H1 (cell line): ENCODE measurements around the gene ACVR1. TPM values are rescaled to one million over a fixed set of nuclear protein-coding genes. Genes with fewer than 3 reads are reported as not detected.

Source experiments
- BACH1 ChIP-seq: IDR thresholded peaks from 2 replicates; pipeline ENCODE4 v1.6.1; 2012; ENCODE audit warnings: low read length, improper control_type of control experiment
- BCL11A ChIP-seq, 2 experiments: IDR thresholded peaks; one replicate each; pipeline ENCODE4 v1.6.1; 2011; ENCODE audit warnings: low read depth in 2 of 2, low read length in 2 of 2, mild to moderate bottlenecking in 2 of 2
- EGR1 ChIP-seq: IDR thresholded peaks from 2 replicates; pipeline ENCODE4 v1.6.1; 2011; ENCODE audit warnings: low read depth, low read length, borderline replicate concordance
- EP300 ChIP-seq, 2 experiments: IDR thresholded peaks; 1 replicate in 1 of 2; 2 replicates in 1 of 2; pipeline ENCODE4 v1.6.1; 2011 to 2012; ENCODE audit warnings: low read depth in 2 of 2, low read length in 2 of 2, mild to moderate bottlenecking in 2 of 2, borderline replicate concordance in 1 of 2, inconsistent platforms in 1 of 2, moderate library complexity in 1 of 2
- POLR2A ChIP-seq, 2 experiments: IDR thresholded peaks; 1 replicate in 1 of 2; 2 replicates in 1 of 2; pipeline ENCODE4 v1.6.1; 2011; ENCODE audit warnings: low read depth in 2 of 2, low read length in 2 of 2, mild to moderate bottlenecking in 2 of 2; ENCODE audit errors: control extremely low read depth in 1 of 2
- TCF12 ChIP-seq: IDR thresholded peaks from 2 replicates; pipeline ENCODE4 v1.6.1; 2011; ENCODE audit warnings: low read depth, mild to moderate bottlenecking, low read length
- polyA plus RNA-seq, 7 experiments: library from polyadenylated mRNA; depleted of rRNA in 3 of 7; stranded (reverse) in 5 of 7; unstranded in 2 of 7; fragments of >200 nt in 5 of 7; fragments of 200-250 nt in 2 of 7; gene quantifications; 1 replicate in 5 of 7; 2 replicates in 1 of 7; 4 replicates in 1 of 7; pipeline versions ENCODE4 v1.2.1 to v1.2.3, GENCODE V29; 2011 to 2013; ENCODE audit warnings: missing spikeins in 2 of 7, mixed read lengths in 2 of 7
- total RNA-seq: library from RNA; stranded (reverse); fragmentation: NEBNext Ultra II Directional; extraction: Animal tissue kit (Norgen Biotek cat#: 25700); gene quantifications from 2 replicates; pipeline ENCODE4 v1.2.1, GENCODE V29; 2021
- TF ChIP-seq, protein P1 (sequence below): fragments of 300-600 bp; sonication (generic); IDR thresholded peaks from 2 replicates; pipeline ENCODE4 v1.7.1; 2012; ENCODE audit warnings: low read length, moderate library complexity, mild to moderate bottlenecking, inconsistent platforms; ENCODE audit not compliant: insufficient replicate concordance
- TF ChIP-seq, protein P2 (sequence below), 3 experiments: IDR thresholded peaks; 1 replicate in 2 of 3; 2 replicates in 1 of 3; pipeline versions ENCODE4 v1.5.1 to v1.6.1; 2011; ENCODE audit warnings: low read length in 3 of 3, mild to moderate bottlenecking in 3 of 3, inconsistent platforms in 2 of 3, low read depth in 1 of 3, moderate library complexity in 1 of 3; ENCODE audit not compliant: insufficient read depth in 1 of 3; ENCODE audit errors: control extremely low read depth in 1 of 3

ACVR1 gene
- total and polyA plus RNA-seq, 2 of the 8 experiments (the other 6 are each of a cell fraction or from before 2014, with no cell fraction given), result 8.5 to 17.7 TPM

DNA sequence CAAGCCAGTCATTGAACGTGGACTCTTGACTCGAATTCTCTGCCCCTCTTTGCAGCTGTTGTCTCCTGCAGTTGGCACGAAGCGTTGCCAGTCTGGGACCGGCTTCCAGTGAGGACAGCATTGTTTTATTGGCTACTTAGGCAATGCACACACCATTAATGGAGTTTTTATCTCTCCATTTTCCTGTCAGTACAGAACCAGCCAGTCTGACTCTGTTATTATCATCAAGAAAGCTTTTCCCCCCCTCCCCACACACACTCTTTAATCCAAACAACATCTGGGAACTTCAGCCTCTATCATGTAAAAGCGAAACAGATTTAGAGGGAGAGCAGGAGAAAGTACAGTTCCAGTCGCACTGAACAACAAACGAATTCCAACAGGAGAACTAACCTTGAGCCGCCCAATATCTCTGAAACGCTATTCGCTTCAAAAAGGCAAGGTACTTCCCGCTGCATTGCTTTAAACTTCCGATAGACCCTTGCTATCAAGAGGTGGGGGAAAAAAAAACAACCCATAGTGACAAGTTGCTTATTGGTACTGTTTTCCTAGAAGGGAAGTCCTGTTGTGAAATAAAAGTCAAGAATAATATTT lies 38.2 kb downstream of the ACVR1 start (continued):
- TF ChIP-seq, protein P1, sequence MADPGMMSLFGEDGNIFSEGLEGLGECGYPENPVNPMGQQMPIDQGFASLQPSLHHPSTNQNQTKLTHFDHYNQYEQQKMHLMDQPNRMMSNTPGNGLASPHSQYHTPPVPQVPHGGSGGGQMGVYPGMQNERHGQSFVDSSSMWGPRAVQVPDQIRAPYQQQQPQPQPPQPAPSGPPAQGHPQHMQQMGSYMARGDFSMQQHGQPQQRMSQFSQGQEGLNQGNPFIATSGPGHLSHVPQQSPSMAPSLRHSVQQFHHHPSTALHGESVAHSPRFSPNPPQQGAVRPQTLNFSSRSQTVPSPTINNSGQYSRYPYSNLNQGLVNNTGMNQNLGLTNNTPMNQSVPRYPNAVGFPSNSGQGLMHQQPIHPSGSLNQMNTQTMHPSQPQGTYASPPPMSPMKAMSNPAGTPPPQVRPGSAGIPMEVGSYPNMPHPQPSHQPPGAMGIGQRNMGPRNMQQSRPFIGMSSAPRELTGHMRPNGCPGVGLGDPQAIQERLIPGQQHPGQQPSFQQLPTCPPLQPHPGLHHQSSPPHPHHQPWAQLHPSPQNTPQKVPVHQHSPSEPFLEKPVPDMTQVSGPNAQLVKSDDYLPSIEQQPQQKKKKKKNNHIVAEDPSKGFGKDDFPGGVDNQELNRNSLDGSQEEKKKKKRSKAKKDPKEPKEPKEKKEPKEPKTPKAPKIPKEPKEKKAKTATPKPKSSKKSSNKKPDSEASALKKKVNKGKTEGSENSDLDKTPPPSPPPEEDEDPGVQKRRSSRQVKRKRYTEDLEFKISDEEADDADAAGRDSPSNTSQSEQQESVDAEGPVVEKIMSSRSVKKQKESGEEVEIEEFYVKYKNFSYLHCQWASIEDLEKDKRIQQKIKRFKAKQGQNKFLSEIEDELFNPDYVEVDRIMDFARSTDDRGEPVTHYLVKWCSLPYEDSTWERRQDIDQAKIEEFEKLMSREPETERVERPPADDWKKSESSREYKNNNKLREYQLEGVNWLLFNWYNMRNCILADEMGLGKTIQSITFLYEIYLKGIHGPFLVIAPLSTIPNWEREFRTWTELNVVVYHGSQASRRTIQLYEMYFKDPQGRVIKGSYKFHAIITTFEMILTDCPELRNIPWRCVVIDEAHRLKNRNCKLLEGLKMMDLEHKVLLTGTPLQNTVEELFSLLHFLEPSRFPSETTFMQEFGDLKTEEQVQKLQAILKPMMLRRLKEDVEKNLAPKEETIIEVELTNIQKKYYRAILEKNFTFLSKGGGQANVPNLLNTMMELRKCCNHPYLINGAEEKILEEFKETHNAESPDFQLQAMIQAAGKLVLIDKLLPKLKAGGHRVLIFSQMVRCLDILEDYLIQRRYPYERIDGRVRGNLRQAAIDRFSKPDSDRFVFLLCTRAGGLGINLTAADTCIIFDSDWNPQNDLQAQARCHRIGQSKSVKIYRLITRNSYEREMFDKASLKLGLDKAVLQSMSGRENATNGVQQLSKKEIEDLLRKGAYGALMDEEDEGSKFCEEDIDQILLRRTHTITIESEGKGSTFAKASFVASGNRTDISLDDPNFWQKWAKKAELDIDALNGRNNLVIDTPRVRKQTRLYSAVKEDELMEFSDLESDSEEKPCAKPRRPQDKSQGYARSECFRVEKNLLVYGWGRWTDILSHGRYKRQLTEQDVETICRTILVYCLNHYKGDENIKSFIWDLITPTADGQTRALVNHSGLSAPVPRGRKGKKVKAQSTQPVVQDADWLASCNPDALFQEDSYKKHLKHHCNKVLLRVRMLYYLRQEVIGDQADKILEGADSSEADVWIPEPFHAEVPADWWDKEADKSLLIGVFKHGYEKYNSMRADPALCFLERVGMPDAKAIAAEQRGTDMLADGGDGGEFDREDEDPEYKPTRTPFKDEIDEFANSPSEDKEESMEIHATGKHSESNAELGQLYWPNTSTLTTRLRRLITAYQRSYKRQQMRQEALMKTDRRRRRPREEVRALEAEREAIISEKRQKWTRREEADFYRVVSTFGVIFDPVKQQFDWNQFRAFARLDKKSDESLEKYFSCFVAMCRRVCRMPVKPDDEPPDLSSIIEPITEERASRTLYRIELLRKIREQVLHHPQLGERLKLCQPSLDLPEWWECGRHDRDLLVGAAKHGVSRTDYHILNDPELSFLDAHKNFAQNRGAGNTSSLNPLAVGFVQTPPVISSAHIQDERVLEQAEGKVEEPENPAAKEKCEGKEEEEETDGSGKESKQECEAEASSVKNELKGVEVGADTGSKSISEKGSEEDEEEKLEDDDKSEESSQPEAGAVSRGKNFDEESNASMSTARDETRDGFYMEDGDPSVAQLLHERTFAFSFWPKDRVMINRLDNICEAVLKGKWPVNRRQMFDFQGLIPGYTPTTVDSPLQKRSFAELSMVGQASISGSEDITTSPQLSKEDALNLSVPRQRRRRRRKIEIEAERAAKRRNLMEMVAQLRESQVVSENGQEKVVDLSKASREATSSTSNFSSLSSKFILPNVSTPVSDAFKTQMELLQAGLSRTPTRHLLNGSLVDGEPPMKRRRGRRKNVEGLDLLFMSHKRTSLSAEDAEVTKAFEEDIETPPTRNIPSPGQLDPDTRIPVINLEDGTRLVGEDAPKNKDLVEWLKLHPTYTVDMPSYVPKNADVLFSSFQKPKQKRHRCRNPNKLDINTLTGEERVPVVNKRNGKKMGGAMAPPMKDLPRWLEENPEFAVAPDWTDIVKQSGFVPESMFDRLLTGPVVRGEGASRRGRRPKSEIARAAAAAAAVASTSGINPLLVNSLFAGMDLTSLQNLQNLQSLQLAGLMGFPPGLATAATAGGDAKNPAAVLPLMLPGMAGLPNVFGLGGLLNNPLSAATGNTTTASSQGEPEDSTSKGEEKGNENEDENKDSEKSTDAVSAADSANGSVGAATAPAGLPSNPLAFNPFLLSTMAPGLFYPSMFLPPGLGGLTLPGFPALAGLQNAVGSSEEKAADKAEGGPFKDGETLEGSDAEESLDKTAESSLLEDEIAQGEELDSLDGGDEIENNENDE, result no peak
- TF ChIP-seq TCF12 (no peak), EP300 (IDR thresholded peaks at IDR 0.05; ENCODE audit: borderline replicate concordance in 1 of 2, low read depth in 2 of 2, low read length in 2 of 2) (no peak), BACH1 (no peak), EGR1 (no peak), POLR2A (IDR thresholded peaks at IDR 0.05; ENCODE audit: control extremely low read depth in 1 of 2, low read depth in 2 of 2, low read length in 2 of 2) (no peak), BCL11A (IDR thresholded peaks at IDR 0.05; ENCODE audit: low read depth in 2 of 2, low read length in 2 of 2) (no peak)
- TF ChIP-seq, protein P2, sequence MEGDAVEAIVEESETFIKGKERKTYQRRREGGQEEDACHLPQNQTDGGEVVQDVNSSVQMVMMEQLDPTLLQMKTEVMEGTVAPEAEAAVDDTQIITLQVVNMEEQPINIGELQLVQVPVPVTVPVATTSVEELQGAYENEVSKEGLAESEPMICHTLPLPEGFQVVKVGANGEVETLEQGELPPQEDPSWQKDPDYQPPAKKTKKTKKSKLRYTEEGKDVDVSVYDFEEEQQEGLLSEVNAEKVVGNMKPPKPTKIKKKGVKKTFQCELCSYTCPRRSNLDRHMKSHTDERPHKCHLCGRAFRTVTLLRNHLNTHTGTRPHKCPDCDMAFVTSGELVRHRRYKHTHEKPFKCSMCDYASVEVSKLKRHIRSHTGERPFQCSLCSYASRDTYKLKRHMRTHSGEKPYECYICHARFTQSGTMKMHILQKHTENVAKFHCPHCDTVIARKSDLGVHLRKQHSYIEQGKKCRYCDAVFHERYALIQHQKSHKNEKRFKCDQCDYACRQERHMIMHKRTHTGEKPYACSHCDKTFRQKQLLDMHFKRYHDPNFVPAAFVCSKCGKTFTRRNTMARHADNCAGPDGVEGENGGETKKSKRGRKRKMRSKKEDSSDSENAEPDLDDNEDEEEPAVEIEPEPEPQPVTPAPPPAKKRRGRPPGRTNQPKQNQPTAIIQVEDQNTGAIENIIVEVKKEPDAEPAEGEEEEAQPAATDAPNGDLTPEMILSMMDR (IDR thresholded peaks at IDR 0.05; ENCODE audit: control extremely low read depth in 1 of 3, insufficient read depth in 1 of 3, low read depth in 1 of 3, low read length in 3 of 3), result no peak
